Astrocyte of the cerebellum (primary cell): Measurements from ENCODE around the gene SLC7A7.
A peak's percentile ranks its signal among the peaks of the same experiment; 100 is the strongest.

ENCODE experiments used
- DNase-seq: peaks from one replicate; pipeline ENCODE4 v3.0.0-alpha.2; 2011; ENCODE audit warnings: low read depth
- H3K4me3 ChIP-seq: 2 replicates; pipeline ENCODE4 v1.5.1; 2011; ENCODE audit warnings: mild to moderate bottlenecking, low read depth, low read length, moderate library complexity
- CTCF ChIP-seq: IDR thresholded peaks from 2 replicates; pipeline ENCODE4 v1.5.1; 2012; ENCODE audit warnings: low read length, low read depth, moderate library complexity, mild to moderate bottlenecking; ENCODE audit errors: missing control alignments
- in situ Hi-C: cut with HindIII; loops from 2 replicates; pipeline ENCODE4 v1.10.0; 2017; ENCODE audit warnings: low sequenced_read_pairs

SLC7A7 gene

GRCh38 chr14:22847661-22848341 is 32.6 kb upstream of the SLC7A7 start:
- peak; percentile 20 for TF ChIP-seq CTCF
- no peak for DNase-seq
- no peak overlapping the region for H3K4me3 ChIP-seq
- in situ Hi-C loops, result no loop called here

- no peak overlapping the region for H3K4me3 ChIP-seq
- in situ Hi-C loops, result no loop called here
- TF ChIP-seq CTCF, result no peak
- DNase-seq, result no peak
Observed at GRCh38 chr14:22846811-22847307, 31.6 kb upstream of the SLC7A7 start.

GRCh38 chr14:22845821-22846625 is 30.8 kb upstream of the SLC7A7 start:
- in situ Hi-C loops, result no loop called here
- no peak for TF ChIP-seq CTCF

GRCh38 chr14:22845103-22845394 is 29.8 kb upstream of the SLC7A7 start:
- in situ Hi-C loops, result no loop called here
- no peak for DNase-seq
- H3K4me3 ChIP-seq, result no peak overlapping the region
- TF ChIP-seq CTCF, result no peak

More at GRCh38 chr14:22845821-22846625, 30.8 kb upstream of the SLC7A7 start:
- DNase-seq, result no peak
- no peak overlapping the region for H3K4me3 ChIP-seq

- in situ Hi-C loops, result no loop called here
- DNase-seq, result no peak
- no peak for TF ChIP-seq CTCF
- no peak overlapping the region for H3K4me3 ChIP-seq
Observed at GRCh38 chr14:22844221-22845102, 29.2 kb upstream of the SLC7A7 start.
